Ramos (cell line): Measurements from ENCODE around the gene OR51E2.

ENCODE experiments used
- in situ Hi-C: fragments of 300-500 bp; cut with MboI; formaldehyde crosslinking; loops from one replicate; pipeline ENCODE4 v1.14.3; 2022; ENCODE audit warnings: low sequenced_read_pairs; ENCODE audit not compliant: unreplicated experiment

OR51E2 gene

GRCh38 chr11:4665424-4665823 lies 32.2 kb downstream of the OR51E2 start:
- in situ Hi-C loops: no loop called here

- in situ Hi-C loops: no loop called here
Observed at GRCh38 chr11:4664786-4665185, 32.9 kb downstream of the OR51E2 start.

- in situ Hi-C loops: no loop called here
Observed at GRCh38 chr11:4664183-4664582, 33.5 kb downstream of the OR51E2 start.

- in situ Hi-C loops: no loop called here
Observed at GRCh38 chr11:4662876-4663275, 34.8 kb downstream of the OR51E2 start.

GRCh38 chr11:4658629-4659445 lies 38.8 kb downstream of the OR51E2 start:
- in situ Hi-C loops: no loop called here

- in situ Hi-C loops: no loop called here
Observed at GRCh38 chr11:4654635-4655369, 42.9 kb downstream of the OR51E2 start.

- in situ Hi-C loops: loop anchor here (25.0 kb wide), 2 partner anchors 340 to 740 kb away; partner anchors contain the start of genes OR51L1 and OR51M1
Observed at GRCh38 chr11:4647766-4648165, 49.9 kb downstream of the OR51E2 start.

GRCh38 chr11:4645974-4646373 lies 51.7 kb downstream of the OR51E2 start:
- in situ Hi-C loops: loop anchor here (25.0 kb wide), 2 partner anchors 341 to 741 kb away; partner anchors contain the start of genes OR51L1 and OR51M1

- in situ Hi-C loops: loop anchor here (25.0 kb wide), 2 partner anchors 343 to 743 kb away; partner anchors contain the start of genes OR51L1 and OR51M1
Observed at GRCh38 chr11:4644233-4644632, 53.4 kb downstream of the OR51E2 start.

- in situ Hi-C loops: loop anchor here (25.0 kb wide), 2 partner anchors 344 to 744 kb away; partner anchors contain the start of genes OR51L1 and OR51M1
Observed at GRCh38 chr11:4643682-4644081, 54.0 kb downstream of the OR51E2 start, which contains the start of gene OR51E1. Gene OR51E1 (plus strand): TSS chr11:4643982. CDS start chr11:4652527, 8,545 bp downstream.

GRCh38 chr11:4643076-4643475 lies 54.6 kb downstream of the OR51E2 start:
- in situ Hi-C loops: loop anchor here (25.0 kb wide), 2 partner anchors 344 to 744 kb away; partner anchors contain the start of genes OR51L1 and OR51M1

GRCh38 chr11:4642043-4642442 lies 55.6 kb downstream of the OR51E2 start:
- in situ Hi-C loops: loop anchor here (25.0 kb wide), 2 partner anchors 345 to 745 kb away; partner anchors contain the start of genes OR51L1 and OR51M1

GRCh38 chr11:4641501-4641900 lies 56.2 kb downstream of the OR51E2 start:
- in situ Hi-C loops: loop anchor here (25.0 kb wide), 2 partner anchors 346 to 746 kb away; partner anchors contain the start of genes OR51L1 and OR51M1

GRCh38 chr11:4639931-4640330 lies 57.7 kb downstream of the OR51E2 start:
- in situ Hi-C loops: loop anchor here (25.0 kb wide), 2 partner anchors 347 to 747 kb away; partner anchors contain the start of genes OR51L1 and OR51M1

GRCh38 chr11:4637662-4638047 lies 60.0 kb downstream of the OR51E2 start:
- in situ Hi-C loops: loop anchor here (25.0 kb wide), 2 partner anchors 350 to 750 kb away; partner anchors contain the start of genes OR51L1 and OR51M1

- in situ Hi-C loops: loop anchor here (25.0 kb wide), 2 partner anchors 350 to 750 kb away; partner anchors contain the start of genes OR51L1 and OR51M1
Observed at GRCh38 chr11:4636962-4637661, 60.5 kb downstream of the OR51E2 start, which contains the start of gene OR51D1. Gene OR51D1 (plus strand): TSS chr11:4637477. CDS start chr11:4639791, 2,314 bp downstream.

GRCh38 chr11:4636136-4636535 lies 61.5 kb downstream of the OR51E2 start:
- in situ Hi-C loops: loop anchor here (25.0 kb wide), 2 partner anchors 351 to 751 kb away; partner anchors contain the start of genes OR51L1 and OR51M1
